Adipocyte (in vitro differentiated cells): ENCODE data around the gene MRPL45.
"Not testable (repeated sequence)": the region's sequence is repeated elsewhere in the genome, so short reads cannot be mapped to it uniquely, and the experiment has no call there.

Experiments used
- DNase-seq: peaks from one replicate; pipeline ENCODE4 v3.0.0-alpha.2; 2015; ENCODE audit warnings: low read depth
- H3K27me3 ChIP-seq: replicated peaks from 2 replicates; pipeline ENCODE4 v1.7.0; 2013; ENCODE audit warnings: mild to moderate bottlenecking, low read length, moderate library complexity; ENCODE audit not compliant: control insufficient read depth, insufficient read depth
- H3K36me3 ChIP-seq: 2 replicates; pipeline ENCODE4 v1.7.0; 2013; ENCODE audit warnings: low read length, mild to moderate bottlenecking, moderate library complexity; ENCODE audit not compliant: control insufficient read depth, insufficient read depth, severe bottlenecking
- H3K4me1 ChIP-seq: 2 replicates; pipeline ENCODE4 v1.7.0; 2013; ENCODE audit warnings: mild to moderate bottlenecking, low read length, moderate library complexity; ENCODE audit not compliant: control insufficient read depth, insufficient read depth
- H3K4me3 ChIP-seq: 2 replicates; pipeline ENCODE4 v1.7.0; 2013; ENCODE audit warnings: mild to moderate bottlenecking, low read length, moderate library complexity
- H3K9ac ChIP-seq: 2 replicates; pipeline ENCODE4 v1.7.0; 2013; ENCODE audit warnings: mild to moderate bottlenecking, low read length, moderate library complexity
- H3K9me3 ChIP-seq: 2 replicates; pipeline ENCODE4 v1.7.0; 2013; ENCODE audit warnings: mild to moderate bottlenecking, low read length, moderate library complexity; ENCODE audit not compliant: control insufficient read depth

MRPL45 gene

DNA sequence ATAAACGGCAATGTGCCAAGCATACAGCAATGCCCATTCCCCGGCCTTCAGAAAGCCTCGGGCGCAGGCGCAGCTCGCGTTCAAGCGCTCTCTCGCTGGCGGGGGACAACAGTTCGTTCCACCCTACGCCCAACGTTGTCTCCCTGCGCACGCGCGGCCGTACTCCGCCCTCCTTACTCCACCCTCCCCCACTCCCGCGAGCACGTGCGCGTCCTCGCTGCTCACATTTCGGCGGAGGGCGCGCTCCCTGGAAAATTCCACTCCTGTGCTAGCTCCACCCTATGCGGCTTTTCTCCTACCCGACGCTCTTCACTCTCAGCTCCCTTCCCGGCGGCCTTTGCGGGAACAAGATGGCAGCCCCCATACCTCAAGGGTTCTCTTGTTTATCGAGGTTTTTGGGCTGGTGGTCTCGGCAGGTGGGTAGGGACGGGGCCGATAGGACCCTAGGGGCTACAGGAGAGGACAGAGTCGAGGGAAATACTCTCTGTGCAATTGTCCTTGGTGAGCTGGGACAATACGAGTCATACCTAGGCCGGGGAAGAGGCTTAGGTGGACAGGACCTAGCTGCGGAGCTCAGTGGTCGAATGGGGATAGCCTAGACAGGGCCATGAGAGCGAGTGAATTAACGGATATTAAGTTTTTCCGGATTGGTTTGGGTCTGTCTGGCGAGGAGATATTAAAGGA, at the start of gene MRPL45:
MRPL45 (plus strand) TSS at position 335 of the 684 bp plus-strand sequence; CDS start at position 351, 16 bp downstream.
- not testable (repeated sequence) for H3K4me1 ChIP-seq, H3K36me3 ChIP-seq, H3K27me3 ChIP-seq, H3K9me3 ChIP-seq
- Histone ChIP-seq H3K9ac (peak within 1 kb of the TSS; percentile 89), H3K4me3 (peak within 1 kb of the TSS; percentile 90)
- DNase-seq, result peak; percentile 98

DNA sequence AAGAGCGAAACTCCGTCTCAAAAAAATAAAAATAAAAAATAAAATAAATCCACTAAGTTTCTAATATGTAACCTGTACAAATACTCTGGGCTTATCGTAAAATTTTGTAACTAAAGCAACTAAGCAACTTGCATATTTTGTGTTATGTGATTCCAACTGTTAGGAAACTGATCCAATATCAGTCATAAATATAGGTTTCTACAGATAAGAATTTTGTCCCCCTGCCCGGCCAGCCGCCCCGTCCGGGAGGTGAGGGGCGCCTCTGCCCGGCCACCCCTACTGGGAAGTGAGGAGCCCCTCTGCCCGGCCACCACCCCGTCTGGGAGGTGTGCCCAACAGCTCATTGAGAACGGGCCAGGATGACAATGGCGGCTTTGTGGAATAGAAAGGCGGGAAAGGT, 43.8 kb upstream of the MRPL45 start:
- not testable (repeated sequence) for H3K9me3 ChIP-seq, H3K9ac ChIP-seq, DNase-seq, H3K36me3 ChIP-seq, H3K27me3 ChIP-seq, H3K4me3 ChIP-seq, H3K4me1 ChIP-seq

DNA sequence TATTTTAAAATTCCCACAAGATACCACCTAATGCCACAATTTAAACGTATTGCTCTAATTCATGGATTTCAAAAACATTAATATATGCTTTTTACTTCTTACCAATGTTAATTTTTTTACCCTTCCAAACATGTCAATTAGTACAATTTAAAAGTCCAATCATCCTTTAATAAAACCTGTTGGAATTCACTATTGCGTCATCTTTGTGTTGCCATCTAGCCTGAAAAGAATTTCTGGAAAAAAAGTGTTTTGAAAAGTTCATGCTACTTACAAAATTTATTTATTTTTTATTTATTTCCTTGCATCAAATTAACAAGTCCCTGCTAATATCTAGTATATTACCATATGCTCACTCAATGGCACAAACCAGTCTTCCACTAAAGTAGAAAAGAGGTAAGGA, 42.6 kb upstream of the MRPL45 start:
- DNase-seq, result peak; percentile 17
- not testable (repeated sequence) for H3K4me1 ChIP-seq, H3K9ac ChIP-seq, H3K27me3 ChIP-seq, H3K9me3 ChIP-seq, H3K36me3 ChIP-seq
- H3K4me3 ChIP-seq, result peak overlapping the region; percentile 56

DNA sequence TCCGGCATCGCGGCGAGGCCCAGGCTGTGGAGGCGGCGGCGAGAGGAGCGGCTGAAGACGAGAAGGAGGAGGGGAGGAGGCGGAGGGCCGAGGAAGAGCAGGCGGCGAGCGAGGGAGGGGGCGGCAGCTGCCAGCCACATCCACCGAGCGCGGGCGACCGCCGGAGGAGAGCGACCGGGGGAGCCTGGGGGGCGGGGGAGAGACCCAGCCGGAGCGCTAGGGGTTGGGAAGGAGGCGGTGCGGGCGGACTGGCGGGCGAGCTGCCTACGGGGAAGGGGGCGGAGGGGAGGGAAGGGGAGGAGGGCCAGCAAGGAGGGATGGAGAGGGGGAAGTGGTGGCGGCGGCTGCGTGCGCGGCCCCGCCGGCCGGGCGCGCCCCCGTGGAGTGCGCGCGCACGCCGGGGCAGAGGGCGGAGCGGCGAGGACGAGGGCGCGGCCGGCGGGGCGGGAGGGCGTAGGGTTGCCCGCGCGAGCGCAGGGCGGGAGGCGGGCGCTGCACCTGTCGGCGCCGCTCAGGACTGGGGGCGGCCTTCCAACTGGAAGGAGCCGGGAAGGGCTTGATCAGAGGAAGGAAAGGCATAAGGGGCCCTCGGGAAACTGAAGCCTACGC, 39.9 kb upstream of the MRPL45 start:
- H3K27me3 ChIP-seq, H3K9me3 ChIP-seq, H3K9ac ChIP-seq, H3K36me3 ChIP-seq, H3K4me1 ChIP-seq: not testable (repeated sequence)
- DNase-seq, result peak; percentile 83
- peak overlapping the region; percentile 72 for H3K4me3 ChIP-seq

DNA sequence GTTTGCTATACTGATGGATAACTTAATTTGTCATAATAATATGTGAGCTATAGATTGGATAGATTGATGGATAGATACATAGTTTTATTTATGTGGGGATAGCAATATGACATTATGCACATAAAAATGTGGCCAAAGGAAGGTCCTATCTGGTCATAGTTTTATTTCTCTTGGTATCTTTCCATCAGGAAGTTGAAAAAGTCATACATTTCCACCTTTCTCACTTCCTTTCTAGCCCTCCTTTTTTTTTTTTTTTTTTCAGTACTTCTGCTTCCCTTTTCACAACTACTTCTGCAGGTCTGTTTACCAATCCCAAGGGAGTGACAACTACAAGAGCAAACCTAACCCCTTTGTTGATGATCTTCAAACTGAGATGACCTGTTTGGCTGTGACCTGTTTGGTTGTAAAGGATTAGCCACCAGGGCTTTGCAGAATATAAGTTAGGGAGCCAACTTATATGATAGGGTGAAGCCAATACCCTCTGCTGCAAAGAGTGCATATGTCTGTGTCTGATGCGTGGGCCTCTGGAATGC, 30.9 kb upstream of the MRPL45 start:
- H3K4me1 ChIP-seq, H3K36me3 ChIP-seq, H3K4me3 ChIP-seq, H3K9ac ChIP-seq, H3K9me3 ChIP-seq, H3K27me3 ChIP-seq, DNase-seq: not testable (repeated sequence)

DNA sequence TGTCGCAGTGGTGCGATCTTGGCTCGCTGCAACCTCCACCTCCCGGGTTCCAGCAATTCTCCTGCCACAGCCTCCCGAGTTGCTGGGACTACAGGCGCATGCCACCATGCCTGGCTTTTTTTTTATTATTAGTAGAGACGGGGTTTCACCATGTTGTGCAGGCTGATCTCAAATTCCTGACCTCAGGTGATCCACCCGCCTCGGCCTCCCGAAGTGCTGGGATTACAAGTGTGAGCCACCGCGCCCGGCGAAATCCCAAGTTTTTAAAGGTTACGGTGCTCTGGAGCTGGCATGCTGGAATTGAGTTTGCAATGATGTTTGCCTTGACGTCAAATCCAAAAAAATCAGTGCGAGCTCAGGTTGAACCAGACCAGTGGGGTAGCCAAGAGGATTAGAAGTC, 30.4 kb upstream of the MRPL45 start:
- not testable (repeated sequence) for H3K4me3 ChIP-seq, DNase-seq, H3K9ac ChIP-seq, H3K4me1 ChIP-seq, H3K27me3 ChIP-seq, H3K36me3 ChIP-seq, H3K9me3 ChIP-seq

DNA sequence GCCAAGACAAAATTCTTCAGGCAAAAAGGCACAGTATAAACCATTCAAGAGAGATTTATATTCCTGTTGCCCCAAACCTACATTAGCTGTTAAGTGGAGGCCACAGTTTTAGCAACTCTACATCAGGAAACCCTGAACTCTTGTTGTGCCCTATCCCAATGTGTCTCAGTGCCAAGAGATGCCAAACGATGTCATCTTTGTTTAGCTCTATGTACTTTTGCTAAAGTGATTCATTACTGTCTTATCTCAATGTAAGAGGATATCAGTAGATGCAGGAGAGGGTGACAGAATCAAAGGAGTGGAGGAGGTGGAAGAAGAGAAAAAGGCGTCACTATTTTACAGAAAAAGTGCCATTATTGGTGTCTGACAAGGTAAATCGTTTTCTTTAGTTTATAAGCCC, 28.8 kb upstream of the MRPL45 start:
- not testable (repeated sequence) for H3K4me3 ChIP-seq, DNase-seq, H3K27me3 ChIP-seq, H3K9ac ChIP-seq, H3K4me1 ChIP-seq, H3K9me3 ChIP-seq, H3K36me3 ChIP-seq

DNA sequence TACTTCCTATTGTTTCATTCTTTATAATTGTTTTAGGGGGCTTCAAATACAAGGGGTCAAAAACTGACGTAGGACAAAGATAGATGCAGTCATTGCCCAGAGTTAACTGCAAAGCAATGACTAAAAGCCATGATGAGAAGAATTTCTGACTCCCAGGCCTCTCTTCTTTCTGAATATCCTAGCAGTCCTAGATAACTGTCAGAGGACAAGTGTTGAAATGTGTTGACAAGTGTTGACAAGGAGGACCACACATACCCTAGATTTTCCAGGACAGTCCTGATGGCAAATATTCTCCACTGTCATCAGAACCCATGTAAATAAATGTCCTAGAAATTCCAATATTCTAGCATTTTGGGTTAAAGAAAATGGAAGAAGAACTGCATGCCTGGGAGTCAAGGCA, 27.9 kb upstream of the MRPL45 start:
- H3K27me3 ChIP-seq, DNase-seq, H3K9me3 ChIP-seq, H3K36me3 ChIP-seq, H3K4me1 ChIP-seq, H3K4me3 ChIP-seq, H3K9ac ChIP-seq: not testable (repeated sequence)

DNA sequence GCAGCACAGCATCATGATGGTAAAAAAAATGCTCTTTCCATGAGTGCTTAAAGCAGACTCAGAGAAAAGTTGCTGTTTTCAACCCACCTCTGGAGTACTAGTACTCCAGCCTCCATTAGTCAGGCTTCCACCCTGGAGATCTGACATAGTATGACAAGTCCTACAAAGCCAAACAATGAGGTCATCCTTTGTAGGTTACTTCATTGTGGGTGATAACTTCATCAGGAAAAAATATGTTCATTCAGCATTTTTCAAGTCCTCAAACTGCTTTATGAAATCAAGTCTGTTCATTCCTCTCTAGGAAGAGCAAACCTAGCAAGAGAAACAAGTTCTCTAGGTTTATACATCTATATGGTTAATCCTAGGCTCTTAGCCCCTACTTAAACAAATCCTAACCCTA, 27.4 kb upstream of the MRPL45 start:
- H3K4me1 ChIP-seq, H3K36me3 ChIP-seq, H3K27me3 ChIP-seq, H3K9ac ChIP-seq, H3K9me3 ChIP-seq, H3K4me3 ChIP-seq: not testable (repeated sequence)
- DNase-seq, result peak; percentile 6

DNA sequence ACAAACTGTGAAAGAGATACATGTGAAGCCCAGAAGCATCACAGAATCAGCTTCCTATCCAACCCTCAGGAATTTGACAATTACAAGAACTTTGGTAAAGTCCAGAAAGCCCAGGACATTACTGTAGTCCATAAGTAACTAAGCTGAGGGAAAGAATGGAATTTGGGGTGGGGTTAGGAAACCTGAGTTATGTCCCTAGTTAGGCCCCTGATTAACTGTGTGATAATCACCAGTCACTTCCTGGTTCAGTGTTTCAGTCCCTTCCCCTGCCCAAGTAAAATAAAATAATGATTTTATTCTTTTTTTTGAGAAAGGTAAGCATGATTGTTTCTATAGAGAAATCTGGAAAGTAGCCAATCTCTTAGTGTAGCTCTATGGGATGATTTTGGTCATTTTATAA, 11.0 kb upstream of the MRPL45 start:
- peak; percentile 39 for DNase-seq
- not testable (repeated sequence) for H3K27me3 ChIP-seq, H3K36me3 ChIP-seq

DNA sequence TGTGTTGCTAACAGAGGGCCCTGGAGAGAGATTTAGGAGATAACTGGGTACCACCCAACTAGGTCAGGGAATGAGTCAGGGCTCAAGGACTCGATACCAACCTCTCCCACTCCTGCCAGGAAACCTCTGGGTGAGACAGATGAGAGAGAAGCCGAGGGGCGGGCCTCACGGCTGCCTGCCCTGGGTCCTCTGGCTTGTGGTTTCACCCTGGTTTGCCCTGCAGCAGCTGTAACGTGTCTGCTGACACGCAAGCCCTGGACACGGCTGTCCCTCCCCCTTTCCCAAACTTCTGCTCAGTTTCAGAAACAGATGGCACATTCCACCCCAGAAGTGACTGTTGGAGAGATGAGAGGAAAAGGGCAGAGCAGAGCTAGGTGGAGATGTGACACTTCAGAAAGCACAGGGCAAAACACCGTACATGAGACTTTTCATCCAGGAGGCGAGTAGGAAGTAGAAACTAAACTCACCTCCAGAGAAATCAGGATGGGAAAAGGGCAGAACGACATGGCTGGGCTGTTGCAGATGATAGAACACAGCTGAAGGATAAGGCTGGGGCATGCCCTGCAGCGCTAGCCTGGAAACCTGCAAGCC, 10.4 kb upstream of the MRPL45 start:
- not testable (repeated sequence) for H3K4me1 ChIP-seq, H3K9ac ChIP-seq, H3K36me3 ChIP-seq, H3K9me3 ChIP-seq, H3K27me3 ChIP-seq, H3K4me3 ChIP-seq
- peak; percentile 83 for DNase-seq

More for the DNA sequence above, 11.0 kb upstream of the MRPL45 start:
- H3K9me3 ChIP-seq, H3K4me3 ChIP-seq, H3K4me1 ChIP-seq, H3K9ac ChIP-seq: not testable (repeated sequence)
